HepG2 (cell line): ENCODE results near the gene TSPYL1. TPM values are rescaled to one million over a fixed set of nuclear protein-coding genes. Genes with fewer than 3 reads are reported as not detected.
A peak's percentile ranks its signal among the peaks of the same experiment; 100 is the strongest.

Experiments used
- ATF1 ChIP-seq: IDR thresholded peaks from 2 replicates; pipeline ENCODE4 v1.6.1; 2016; ENCODE audit warnings: mild to moderate bottlenecking, control low read depth
- ATF2 ChIP-seq: sonication (generic); formaldehyde crosslinking; IDR thresholded peaks from 2 replicates; pipeline ENCODE4 v1.4.0; 2020; ENCODE audit warnings: missing genetic modification reagents
- CREM ChIP-seq, 2 experiments: sonication (generic) in 1 of 2; formaldehyde crosslinking in 1 of 2; IDR thresholded peaks; 2 replicates each; pipeline versions ENCODE4 v1.4.0 to v1.6.1; 2016 to 2020; ENCODE audit warnings: antibody characterized with exemption in 1 of 2, mild to moderate bottlenecking in 1 of 2, missing genetic modification reagents in 1 of 2
- DDIT3 ChIP-seq: sonication (generic); formaldehyde crosslinking; IDR thresholded peaks from 2 replicates; pipeline ENCODE4 v1.4.0; 2020; ENCODE audit warnings: mild to moderate bottlenecking, missing genetic modification reagents
- FOXA1 ChIP-seq, 2 experiments: fragments of 450-650 bp in 1 of 2; sonication (generic) in 1 of 2; formaldehyde crosslinking in 1 of 2; IDR thresholded peaks; 2 replicates each; pipeline versions ENCODE4 v1.4.0 to v1.6.1; 2016 to 2020; ENCODE audit warnings: missing genetic modification reagents in 1 of 2
- FOXM1 ChIP-seq: sonication (generic); formaldehyde crosslinking; IDR thresholded peaks from 2 replicates; pipeline ENCODE4 v1.5.0; 2020; ENCODE audit warnings: missing genetic modification reagents
- JUNB ChIP-seq: sonication (generic); formaldehyde crosslinking; IDR thresholded peaks from 2 replicates; pipeline ENCODE4 v1.8.0; 2022; ENCODE audit warnings: missing genetic modification reagents, mild to moderate bottlenecking, borderline replicate concordance
- KDM1A ChIP-seq: IDR thresholded peaks from 2 replicates; pipeline ENCODE4 v1.6.1; 2016; ENCODE audit warnings: missing compliant biosample characterization
- MED1 ChIP-seq: sonication (generic); formaldehyde crosslinking; IDR thresholded peaks from 2 replicates; pipeline ENCODE4 v1.4.0; 2020; ENCODE audit warnings: missing genetic modification reagents
- MXD4 ChIP-seq: IDR thresholded peaks from 2 replicates; pipeline ENCODE4 v1.6.1; 2016; ENCODE audit warnings: mild to moderate bottlenecking, missing biosample characterization, missing genetic modification reagents
- NCOR1 ChIP-seq: fragments of 200-600 bp; sonication (generic); IDR thresholded peaks from 2 replicates; pipeline ENCODE4 v1.7.0; 2017; ENCODE audit warnings: antibody characterized with exemption, low read length, borderline replicate concordance
- RFXANK ChIP-seq: IDR thresholded peaks from 2 replicates; pipeline ENCODE4 v1.6.1; 2016
- RNF2 ChIP-seq: fragments of 450-650 bp; conservative IDR thresholded peaks from 2 replicates; pipeline ENCODE4 v1.6.1; 2016; ENCODE audit warnings: low read depth
- ZMYM2 ChIP-seq: sonication (generic); formaldehyde crosslinking; IDR thresholded peaks from 2 replicates; pipeline ENCODE4 v1.8.0; 2022; ENCODE audit warnings: mild to moderate bottlenecking, missing genetic modification reagents
- ZNF121 ChIP-seq: sonication (generic); formaldehyde crosslinking; IDR thresholded peaks from 2 replicates; pipeline ENCODE4 v1.5.0; 2020; ENCODE audit warnings: mild to moderate bottlenecking, missing genetic modification reagents
- ZNF326 ChIP-seq: sonication (generic); formaldehyde crosslinking; IDR thresholded peaks from 2 replicates; pipeline ENCODE4 v1.4.0; 2020; ENCODE audit warnings: missing genetic modification reagents, borderline replicate concordance
- ZNF33A ChIP-seq: sonication (generic); formaldehyde crosslinking; IDR thresholded peaks from 2 replicates; pipeline ENCODE4 v1.5.1; 2020; ENCODE audit warnings: missing genetic modification reagents, mild to moderate bottlenecking, moderate library complexity, borderline replicate concordance
- ZNF530 ChIP-seq: sonication (generic); formaldehyde crosslinking; IDR thresholded peaks from 2 replicates; pipeline ENCODE4 v1.5.0; 2020; ENCODE audit warnings: low read depth, mild to moderate bottlenecking, missing genetic modification reagents
- ZNF546 ChIP-seq: sonication (generic); formaldehyde crosslinking; conservative IDR thresholded peaks from 2 replicates; pipeline ENCODE4 v1.8.1; 2023; ENCODE audit warnings: mild to moderate bottlenecking, missing genetic modification reagents
- ZNF558 ChIP-seq: sonication (generic); formaldehyde crosslinking; IDR thresholded peaks from 2 replicates; pipeline ENCODE4 v1.9.0; 2022; ENCODE audit warnings: mild to moderate bottlenecking, missing genetic modification reagents, borderline replicate concordance
- ZNF629 ChIP-seq: sonication (generic); formaldehyde crosslinking; conservative IDR thresholded peaks from 2 replicates; pipeline ENCODE4 v1.5.0; 2020; ENCODE audit warnings: missing genetic modification reagents
- ZNF704 ChIP-seq: sonication (generic); formaldehyde crosslinking; IDR thresholded peaks from 2 replicates; pipeline ENCODE4 v1.8.1; 2023; ENCODE audit warnings: mild to moderate bottlenecking, inconsistent platforms, moderate library complexity, missing genetic modification reagents, borderline replicate concordance
- polyA plus RNA-seq, 8 experiments: library from polyadenylated mRNA; depleted of rRNA in 3 of 8; stranded (reverse) in 7 of 8; unstranded in 1 of 8; fragments of >200 nt; fragmentation: Illumina TruSeq in 4 of 8; extraction: Trizol in 4 of 8; gene quantifications; 2 replicates each; pipeline versions ENCODE4 v1.2.1 to v1.2.3, GENCODE V29; 2011 to 2016; ENCODE audit warnings: low read depth in 4 of 8, missing spikeins in 1 of 8, mixed read lengths in 1 of 8; ENCODE audit not compliant: insufficient read depth in 1 of 8
- total RNA-seq, 5 experiments: library from RNA; depleted of rRNA; stranded (reverse); fragments of >200 nt; fragmentation: Illumina TruSeq; extraction: Trizol; gene quantifications; 2 replicates each; pipeline ENCODE4 v1.2.3, GENCODE V29; 2016; ENCODE audit warnings: low read depth in 1 of 5
- TF ChIP-seq, protein P1 (sequence below): sonication (generic); formaldehyde crosslinking; IDR thresholded peaks from 2 replicates; pipeline ENCODE4 v1.5.0; 2020; ENCODE audit warnings: missing genetic modification reagents, mild to moderate bottlenecking, borderline replicate concordance
- TF ChIP-seq, protein P2 (sequence below): sonication (generic); formaldehyde crosslinking; IDR thresholded peaks from 2 replicates; pipeline ENCODE4 v1.4.0; 2020; ENCODE audit warnings: missing genetic modification reagents, borderline replicate concordance

Gene TSPYL1
- total and polyA plus RNA-seq, 2 of the 13 experiments (the other 11 are each of a cell fraction or from before 2014, with no cell fraction given) = 28.3 to 93.0 TPM

GRCh38 chr6:116253505-116254296 is 26.0 kb downstream of the TSPYL1 start, which contains the start of gene TSPYL4 (continued):
- TF ChIP-seq ATF2 (CRISPR knock-in tag) (no peak), RFXANK (peak; percentile 99), FOXA1 (IDR thresholded peaks at IDR 0.05) (no peak), FOXA1 (CRISPR knock-in tag; IDR thresholded peaks at IDR 0.05) (no peak), ZNF326 (CRISPR knock-in tag) (no peak), DDIT3 (no peak), JUNB (CRISPR knock-in tag) (no peak), ATF1 (CRISPR knock-in tag) (peak; percentile 84), RNF2 (0 out of 2 replicates have a peak, but pooled peaks have one; percentile 39), KDM1A (CRISPR knock-in tag) (peak; percentile 12; the same call in 1 of the 2 replicates), ZNF546 (CRISPR knock-in tag) (no peak), MED1 (CRISPR knock-in tag) (peak; percentile 36; the same call in 1 of the 2 replicates), CREM (IDR thresholded peaks at IDR 0.05) (peak; percentile 88), CREM (CRISPR knock-in tag; IDR thresholded peaks at IDR 0.05) (peak; percentile 63), ZNF558 (peak; percentile 92; the same call in 1 of the 2 replicates), ZNF33A (CRISPR knock-in tag) (no peak), NCOR1 (no peak), ZNF629 (CRISPR knock-in tag) (no peak), ZNF704 (0 out of 2 replicates have a peak, but pooled peaks have one; percentile 59), FOXM1 (0 out of 2 replicates have a peak, but pooled peaks have one; percentile 50), ZMYM2 (CRISPR knock-in tag) (no peak), ZNF530 (CRISPR knock-in tag) (no peak), MXD4 (CRISPR knock-in tag) (peak; percentile 46), ZNF121 (CRISPR knock-in tag) (no peak)
- TF ChIP-seq, protein P1, sequence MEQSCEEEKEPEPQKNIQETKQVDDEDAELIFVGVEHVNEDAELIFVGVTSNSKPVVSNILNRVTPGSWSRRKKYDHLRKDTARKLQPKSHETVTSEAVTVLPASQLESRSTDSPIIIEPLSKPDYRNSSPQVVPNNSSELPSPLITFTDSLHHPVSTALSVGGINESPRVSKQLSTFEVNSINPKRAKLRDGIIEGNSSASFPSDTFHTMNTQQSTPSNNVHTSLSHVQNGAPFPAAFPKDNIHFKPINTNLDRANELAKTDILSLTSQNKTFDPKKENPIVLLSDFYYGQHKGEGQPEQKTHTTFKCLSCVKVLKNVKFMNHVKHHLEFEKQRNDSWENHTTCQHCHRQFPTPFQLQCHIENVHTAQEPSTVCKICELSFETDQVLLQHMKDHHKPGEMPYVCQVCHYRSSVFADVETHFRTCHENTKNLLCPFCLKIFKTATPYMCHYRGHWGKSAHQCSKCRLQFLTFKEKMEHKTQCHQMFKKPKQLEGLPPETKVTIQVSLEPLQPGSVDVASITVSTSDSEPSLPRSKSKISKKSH (CRISPR knock-in tag) = peak; percentile 83
- TF ChIP-seq, protein P2, sequence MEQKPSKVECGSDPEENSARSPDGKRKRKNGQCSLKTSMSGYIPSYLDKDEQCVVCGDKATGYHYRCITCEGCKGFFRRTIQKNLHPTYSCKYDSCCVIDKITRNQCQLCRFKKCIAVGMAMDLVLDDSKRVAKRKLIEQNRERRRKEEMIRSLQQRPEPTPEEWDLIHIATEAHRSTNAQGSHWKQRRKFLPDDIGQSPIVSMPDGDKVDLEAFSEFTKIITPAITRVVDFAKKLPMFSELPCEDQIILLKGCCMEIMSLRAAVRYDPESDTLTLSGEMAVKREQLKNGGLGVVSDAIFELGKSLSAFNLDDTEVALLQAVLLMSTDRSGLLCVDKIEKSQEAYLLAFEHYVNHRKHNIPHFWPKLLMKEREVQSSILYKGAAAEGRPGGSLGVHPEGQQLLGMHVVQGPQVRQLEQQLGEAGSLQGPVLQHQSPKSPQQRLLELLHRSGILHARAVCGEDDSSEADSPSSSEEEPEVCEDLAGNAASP (CRISPR knock-in tag) = no peak; the same call in 1 of the 2 replicates
